ENCODE measurements around the gene TBC1D1. TPM values are rescaled to one million over a fixed set of nuclear protein-coding genes. Genes with fewer than 3 reads are reported as not detected.

TBC1D1 gene
- total RNA-seq, 1 donor, result 66.6 TPM

- Histone ChIP-seq H4K20me1 (ENCODE audit: insufficient read depth, low read length) (no peaks in the 10 kb centered on the region), H2AFZ (ENCODE audit: low read length) (no peak overlapping the region), H3K27ac (ENCODE audit: low read depth, low read length) (no peak overlapping the region), H3K4me1 (ENCODE audit: insufficient read depth, low read length) (peaks cover 9% of the 10 kb centered on the region), H3K79me2 (ENCODE audit: insufficient read depth, low read length) (no peaks in the 10 kb centered on the region), H3K4me2 (ENCODE audit: insufficient read depth, low read length) (no peak overlapping the region), H3K4me3 (ENCODE audit: insufficient read depth, low read length) (no peak overlapping the region), H3K27me3 (ENCODE audit: insufficient read depth, low read length) (no peaks in the 10 kb centered on the region), H3K36me3 (ENCODE audit: insufficient read depth, low read length) (no peaks in the 10 kb centered on the region), H3K9me3 (ENCODE audit: low read depth, low read length) (peaks cover 4% of the 10 kb centered on the region)
- TF ChIP-seq CTCF (IDR thresholded peaks at IDR 0.05; ENCODE audit: extremely low read depth, low read depth, low read length), result no peak
- DNase-seq (ENCODE audit: insufficient read length, low spot score, missing footprints), result no peak
Observed at GRCh38 chr4:38167973-38168372, 277.1 kb downstream of the TBC1D1 start.

GRCh38 chr4:38169524-38169923 is 278.6 kb downstream of the TBC1D1 start:
- H3K4me3 ChIP-seq (ENCODE audit: insufficient read depth, low read length), result no peak overlapping the region
- no peak for DNase-seq (ENCODE audit: insufficient read length, low spot score, missing footprints)
- H3K4me2 ChIP-seq (ENCODE audit: insufficient read depth, low read length), result no peak overlapping the region
- no peaks in the 10 kb centered on the region for H3K79me2 ChIP-seq (ENCODE audit: insufficient read depth, low read length)
- no peaks in the 10 kb centered on the region for H4K20me1 ChIP-seq (ENCODE audit: insufficient read depth, low read length)
- no peak overlapping the region for H3K27ac ChIP-seq (ENCODE audit: low read depth, low read length)
- no peaks in the 10 kb centered on the region for H3K4me1 ChIP-seq (ENCODE audit: insufficient read depth, low read length)
- peaks cover under 1% of the 10 kb centered on the region for H3K9me3 ChIP-seq (ENCODE audit: low read depth, low read length)
- H2AFZ ChIP-seq (ENCODE audit: low read length), result no peak overlapping the region
- H3K27me3 ChIP-seq (ENCODE audit: insufficient read depth, low read length), result no peaks in the 10 kb centered on the region
- H3K36me3 ChIP-seq (ENCODE audit: insufficient read depth, low read length), result no peaks in the 10 kb centered on the region
- no peak for TF ChIP-seq CTCF (IDR thresholded peaks at IDR 0.05; ENCODE audit: extremely low read depth, low read depth, low read length)

- no peaks in the 10 kb centered on the region for H3K27me3 ChIP-seq (ENCODE audit: insufficient read depth, low read length)
- H3K9me3 ChIP-seq (ENCODE audit: low read depth, low read length), result no peaks in the 10 kb centered on the region
- DNase-seq (ENCODE audit: insufficient read length, low spot score, missing footprints), result no peak
- H3K27ac ChIP-seq (ENCODE audit: low read depth, low read length), result no peak overlapping the region
- TF ChIP-seq CTCF (IDR thresholded peaks at IDR 0.05; ENCODE audit: extremely low read depth, low read depth, low read length), result no peak
- no peaks in the 10 kb centered on the region for H3K4me1 ChIP-seq (ENCODE audit: insufficient read depth, low read length)
- H3K4me3 ChIP-seq (ENCODE audit: insufficient read depth, low read length), result no peak overlapping the region
- H2AFZ ChIP-seq (ENCODE audit: low read length), result no peak overlapping the region
- no peaks in the 10 kb centered on the region for H3K79me2 ChIP-seq (ENCODE audit: insufficient read depth, low read length)
- H3K4me2 ChIP-seq (ENCODE audit: insufficient read depth, low read length), result no peak overlapping the region
- H4K20me1 ChIP-seq (ENCODE audit: insufficient read depth, low read length), result no peaks in the 10 kb centered on the region
- no peaks in the 10 kb centered on the region for H3K36me3 ChIP-seq (ENCODE audit: insufficient read depth, low read length)
Observed at GRCh38 chr4:38170338-38171169, 279.7 kb downstream of the TBC1D1 start.

DNA sequence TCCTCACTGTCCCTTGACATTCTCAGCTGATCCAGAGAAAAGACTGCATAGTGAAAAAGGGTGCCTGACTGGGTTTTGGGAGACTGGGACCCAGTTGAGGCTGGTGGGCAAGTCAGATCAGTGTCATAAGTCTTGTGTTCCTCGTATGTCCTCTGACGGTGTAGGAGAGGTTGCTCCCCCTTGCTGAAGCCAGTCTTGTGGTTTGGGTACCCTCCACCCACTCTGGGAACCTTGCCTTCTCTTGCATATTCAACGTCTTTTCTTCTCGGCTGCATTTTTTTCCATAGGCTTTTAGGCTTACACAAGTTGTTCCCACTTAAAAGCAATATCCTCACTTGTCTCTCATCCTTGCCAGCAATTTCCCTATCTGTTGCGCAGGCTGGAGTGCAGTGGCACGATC is 281.2 kb downstream of the TBC1D1 start:
- Histone ChIP-seq H3K27me3 (ENCODE audit: insufficient read depth, low read length) (no peaks in the 10 kb centered on the region), H3K27ac (ENCODE audit: low read depth, low read length) (no peak overlapping the region), H3K79me2 (ENCODE audit: insufficient read depth, low read length) (no peaks in the 10 kb centered on the region), H2AFZ (ENCODE audit: low read length) (no peak overlapping the region), H3K9me3 (ENCODE audit: low read depth, low read length) (no peaks in the 10 kb centered on the region), H4K20me1 (ENCODE audit: insufficient read depth, low read length) (no peaks in the 10 kb centered on the region), H3K36me3 (ENCODE audit: insufficient read depth, low read length) (no peaks in the 10 kb centered on the region), H3K4me2 (ENCODE audit: insufficient read depth, low read length) (no peak overlapping the region), H3K4me1 (ENCODE audit: insufficient read depth, low read length) (no peaks in the 10 kb centered on the region), H3K4me3 (ENCODE audit: insufficient read depth, low read length) (no peak overlapping the region)
- no peak for TF ChIP-seq CTCF (IDR thresholded peaks at IDR 0.05; ENCODE audit: extremely low read depth, low read depth, low read length)
- no peak for DNase-seq (ENCODE audit: insufficient read length, low spot score, missing footprints)

Data from osteoblast (primary cell).